ENCODE data around the gene NUAK1.

NUAK1 gene

GRCh38 chr12:106108185-106108835 is 30.4 kb downstream of the NUAK1 start:
- DNase-seq, result no peak

- no peak for DNase-seq
Measured at GRCh38 chr12:106107566-106107965, 31.2 kb downstream of the NUAK1 start.

GRCh38 chr12:106106892-106107291 is 31.9 kb downstream of the NUAK1 start:
- DNase-seq, result no peak

GRCh38 chr12:106106061-106106566 is 32.6 kb downstream of the NUAK1 start:
- no peak for DNase-seq

GRCh38 chr12:106101803-106102202 is 37.0 kb downstream of the NUAK1 start:
- no peak for DNase-seq

GRCh38 chr12:106098691-106099200 is 40.0 kb downstream of the NUAK1 start:
- DNase-seq, result no peak

GRCh38 chr12:106097011-106097410 is 41.7 kb downstream of the NUAK1 start:
- no peak for DNase-seq

- no peak for DNase-seq
Measured at GRCh38 chr12:106096376-106096775, 42.4 kb downstream of the NUAK1 start.

- no peak for DNase-seq
Measured at GRCh38 chr12:106094304-106094703, 44.5 kb downstream of the NUAK1 start.

- no peak for DNase-seq
Measured at GRCh38 chr12:106093246-106093645, 45.5 kb downstream of the NUAK1 start.

GRCh38 chr12:106091446-106091820 is 47.3 kb downstream of the NUAK1 start:
- no peak for DNase-seq

GRCh38 chr12:106090591-106091445 is 47.9 kb downstream of the NUAK1 start:
- DNase-seq, result no peak

- no peak for DNase-seq
Measured at GRCh38 chr12:106089935-106090334, 48.8 kb downstream of the NUAK1 start.

GRCh38 chr12:106088811-106089485 is 49.8 kb downstream of the NUAK1 start:
- no peak for DNase-seq

- DNase-seq, result no peak
Measured at GRCh38 chr12:106088246-106088808, 50.4 kb downstream of the NUAK1 start.

- DNase-seq, result no peak
Measured at GRCh38 chr12:106086696-106087095, 52.1 kb downstream of the NUAK1 start.

GRCh38 chr12:106085213-106085612 is 53.5 kb downstream of the NUAK1 start:
- DNase-seq, result no peak

- no peak for DNase-seq
Measured at GRCh38 chr12:106084759-106085158, 54.0 kb downstream of the NUAK1 start.

GRCh38 chr12:106084014-106084671 is 54.6 kb downstream of the NUAK1 start:
- no peak for DNase-seq

GRCh38 chr12:106082216-106083175 is 56.3 kb downstream of the NUAK1 start:
- no peak for DNase-seq

- no peak for DNase-seq
Measured at GRCh38 chr12:106081606-106082005, 57.1 kb downstream of the NUAK1 start.

Measured in effector CD8-positive, alpha-beta T cell (primary cell).